ENCODE measurements around the gene PAAF1. TPM values are rescaled to one million over a fixed set of nuclear protein-coding genes. Genes with fewer than 3 reads are reported as not detected.

PAAF1 gene
- total and polyA plus RNA-seq, 2 of the 13 experiments (the other 11 are each of a cell fraction or from before 2014, with no cell fraction given), result 13.5 to 28.8 TPM

DNA sequence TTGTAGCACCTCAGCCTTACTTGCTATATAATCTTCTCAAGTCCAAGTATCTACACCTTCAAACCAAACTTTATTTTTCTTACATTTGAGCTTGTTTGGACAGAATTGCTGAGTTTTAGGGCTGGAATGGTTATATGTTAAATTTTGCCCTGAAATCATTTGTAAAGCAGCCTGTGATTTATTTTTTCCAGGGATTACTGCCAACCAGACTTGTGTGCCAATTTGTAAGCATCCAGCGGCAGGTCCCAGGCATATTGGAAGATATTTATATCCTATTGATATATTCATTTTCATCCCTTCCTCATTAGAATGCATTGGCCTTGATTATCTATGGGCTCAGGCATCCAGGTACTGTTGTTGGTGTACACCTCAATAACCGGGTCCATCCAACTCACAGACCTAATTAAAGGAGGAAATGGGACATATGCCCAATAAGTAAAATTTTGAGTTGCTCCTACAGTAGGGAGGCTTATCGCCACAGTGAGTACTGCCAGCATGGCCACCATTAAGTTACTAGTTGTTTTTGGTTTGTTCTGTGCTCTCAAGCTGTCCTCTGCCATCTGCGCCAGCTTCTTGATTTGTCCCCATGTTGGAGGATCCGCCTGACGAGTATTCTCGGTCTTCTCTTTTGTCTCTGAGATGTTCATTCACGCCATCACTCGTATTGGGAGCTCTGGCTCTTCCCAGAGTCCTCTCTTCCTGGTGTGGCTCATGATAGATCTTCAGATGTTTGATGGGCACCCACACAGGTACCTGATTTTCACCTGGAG lies 64.2 kb downstream of the PAAF1 start:
- DNase-seq (ENCODE audit: low spot score), result no peak
- no peak overlapping the region for H3K4me3 ChIP-seq (replicated peaks in 1 of 3; ENCODE audit: insufficient read depth in 1 of 3, low read depth in 2 of 3, low read length in 3 of 3)
- no TSS peak for BruUV-seq (replicated peaks)
- H3K27ac ChIP-seq (ENCODE audit: extremely low read length, insufficient read depth, low read length), result no peak overlapping the region
- ATAC-seq, result no peak
- 0 out of 2 replicates have a peak, but pooled peaks cover 7% of the 10 kb centered on the region for H3K4me1 ChIP-seq (ENCODE audit: insufficient read depth, low read length)
- in situ Hi-C loops (cut with HindIII; ENCODE audit: extremely low pct_ligation_motif_present, low pct_unique_long_range_greater_than_20kb), result no loop called here
- no peak overlapping the region for H3K4me2 ChIP-seq (ENCODE audit: low read depth, low read length)
- FAIRE-seq, result no peak
- H4K20me1 ChIP-seq (ENCODE audit: insufficient read depth, low read length), result no peaks in the 10 kb centered on the region
- H2AFZ ChIP-seq (ENCODE audit: low read length), result no peak overlapping the region
- no peaks in the 10 kb centered on the region for H3K9me3 ChIP-seq (ENCODE audit: low read length)
- no peak overlapping the region for H3K9ac ChIP-seq (ENCODE audit: insufficient read depth, low read depth, low read length)
- no peaks in the 10 kb centered on the region for H3K36me3 ChIP-seq (replicated peaks in 1 of 2; ENCODE audit: control insufficient read depth in 1 of 2, insufficient read depth in 2 of 2, low read length in 2 of 2)
- no peaks in the 10 kb centered on the region for H3K27me3 ChIP-seq (ENCODE audit: control insufficient read depth in 1 of 2, insufficient read depth in 2 of 2, low read length in 2 of 2)
- POLR2A ChIA-PET, result no interaction called here
- CTCF ChIA-PET (ENCODE audit: low intra/inter-chr PET ratio, low total read pairs), result no interaction called here
- H3K79me2 ChIP-seq (ENCODE audit: insufficient read depth, low read length), result no peaks in the 10 kb centered on the region
- intact Hi-C loops (cut with micrococcal nuclease; ENCODE audit: unreplicated experiment), result no loop called here
- 95% methylated on average over 9 of the region's 9 CpGs for WGBS (ENCODE audit: low lambda C conversion rate)
- TF ChIP-seq ZNF816 (CRISPR knock-in tag; IDR thresholded peaks at IDR 0.05; ENCODE audit: borderline replicate concordance), result no peak
- no peak for TF ChIP-seq ESRRA (CRISPR knock-in tag; IDR thresholded peaks at IDR 0.05; ENCODE audit: low read depth)
- no peak for TF ChIP-seq ZBTB21 (CRISPR knock-in tag; IDR thresholded peaks at IDR 0.05)
- no peak for TF ChIP-seq ZSCAN20 (CRISPR knock-in tag; IDR thresholded peaks at IDR 0.05; ENCODE audit: borderline replicate concordance)
- TF ChIP-seq ZSCAN29 (CRISPR knock-in tag; conservative IDR thresholded peaks at IDR 0.05), result no peak
- no peak for TF ChIP-seq ZNF713 (CRISPR knock-in tag; IDR thresholded peaks at IDR 0.05)
- no peak for TF ChIP-seq XRCC5 (optimal IDR thresholded peaks at IDR 0.05; ENCODE audit: low read length)
- TF ChIP-seq SMAD1 (CRISPR knock-in tag; IDR thresholded peaks at IDR 0.05; ENCODE audit: borderline replicate concordance, low read depth), result no peak
- TF ChIP-seq, protein P1, sequence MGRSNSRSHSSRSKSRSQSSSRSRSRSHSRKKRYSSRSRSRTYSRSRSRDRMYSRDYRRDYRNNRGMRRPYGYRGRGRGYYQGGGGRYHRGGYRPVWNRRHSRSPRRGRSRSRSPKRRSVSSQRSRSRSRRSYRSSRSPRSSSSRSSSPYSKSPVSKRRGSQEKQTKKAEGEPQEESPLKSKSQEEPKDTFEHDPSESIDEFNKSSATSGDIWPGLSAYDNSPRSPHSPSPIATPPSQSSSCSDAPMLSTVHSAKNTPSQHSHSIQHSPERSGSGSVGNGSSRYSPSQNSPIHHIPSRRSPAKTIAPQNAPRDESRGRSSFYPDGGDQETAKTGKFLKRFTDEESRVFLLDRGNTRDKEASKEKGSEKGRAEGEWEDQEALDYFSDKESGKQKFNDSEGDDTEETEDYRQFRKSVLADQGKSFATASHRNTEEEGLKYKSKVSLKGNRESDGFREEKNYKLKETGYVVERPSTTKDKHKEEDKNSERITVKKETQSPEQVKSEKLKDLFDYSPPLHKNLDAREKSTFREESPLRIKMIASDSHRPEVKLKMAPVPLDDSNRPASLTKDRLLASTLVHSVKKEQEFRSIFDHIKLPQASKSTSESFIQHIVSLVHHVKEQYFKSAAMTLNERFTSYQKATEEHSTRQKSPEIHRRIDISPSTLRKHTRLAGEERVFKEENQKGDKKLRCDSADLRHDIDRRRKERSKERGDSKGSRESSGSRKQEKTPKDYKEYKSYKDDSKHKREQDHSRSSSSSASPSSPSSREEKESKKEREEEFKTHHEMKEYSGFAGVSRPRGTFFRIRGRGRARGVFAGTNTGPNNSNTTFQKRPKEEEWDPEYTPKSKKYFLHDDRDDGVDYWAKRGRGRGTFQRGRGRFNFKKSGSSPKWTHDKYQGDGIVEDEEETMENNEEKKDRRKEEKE (IDR thresholded peaks at IDR 0.05), result no peak
- TF ChIP-seq GATAD2A (CRISPR knock-in tag; IDR thresholded peaks at IDR 0.05), result no peak
- TF ChIP-seq ARNT (IDR thresholded peaks at IDR 0.05), result no peak
- no peak for TF ChIP-seq REL (CRISPR knock-in tag; conservative IDR thresholded peaks at IDR 0.05)
- TF ChIP-seq, protein P2, sequence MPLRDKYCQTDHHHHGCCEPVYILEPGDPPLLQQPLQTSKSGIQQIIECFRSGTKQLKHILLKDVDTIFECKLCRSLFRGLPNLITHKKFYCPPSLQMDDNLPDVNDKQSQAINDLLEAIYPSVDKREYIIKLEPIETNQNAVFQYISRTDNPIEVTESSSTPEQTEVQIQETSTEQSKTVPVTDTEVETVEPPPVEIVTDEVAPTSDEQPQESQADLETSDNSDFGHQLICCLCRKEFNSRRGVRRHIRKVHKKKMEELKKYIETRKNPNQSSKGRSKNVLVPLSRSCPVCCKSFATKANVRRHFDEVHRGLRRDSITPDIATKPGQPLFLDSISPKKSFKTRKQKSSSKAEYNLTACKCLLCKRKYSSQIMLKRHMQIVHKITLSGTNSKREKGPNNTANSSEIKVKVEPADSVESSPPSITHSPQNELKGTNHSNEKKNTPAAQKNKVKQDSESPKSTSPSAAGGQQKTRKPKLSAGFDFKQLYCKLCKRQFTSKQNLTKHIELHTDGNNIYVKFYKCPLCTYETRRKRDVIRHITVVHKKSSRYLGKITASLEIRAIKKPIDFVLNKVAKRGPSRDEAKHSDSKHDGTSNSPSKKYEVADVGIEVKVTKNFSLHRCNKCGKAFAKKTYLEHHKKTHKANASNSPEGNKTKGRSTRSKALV (CRISPR knock-in tag; IDR thresholded peaks at IDR 0.05), result no peak
- TF ChIP-seq, protein P3, sequence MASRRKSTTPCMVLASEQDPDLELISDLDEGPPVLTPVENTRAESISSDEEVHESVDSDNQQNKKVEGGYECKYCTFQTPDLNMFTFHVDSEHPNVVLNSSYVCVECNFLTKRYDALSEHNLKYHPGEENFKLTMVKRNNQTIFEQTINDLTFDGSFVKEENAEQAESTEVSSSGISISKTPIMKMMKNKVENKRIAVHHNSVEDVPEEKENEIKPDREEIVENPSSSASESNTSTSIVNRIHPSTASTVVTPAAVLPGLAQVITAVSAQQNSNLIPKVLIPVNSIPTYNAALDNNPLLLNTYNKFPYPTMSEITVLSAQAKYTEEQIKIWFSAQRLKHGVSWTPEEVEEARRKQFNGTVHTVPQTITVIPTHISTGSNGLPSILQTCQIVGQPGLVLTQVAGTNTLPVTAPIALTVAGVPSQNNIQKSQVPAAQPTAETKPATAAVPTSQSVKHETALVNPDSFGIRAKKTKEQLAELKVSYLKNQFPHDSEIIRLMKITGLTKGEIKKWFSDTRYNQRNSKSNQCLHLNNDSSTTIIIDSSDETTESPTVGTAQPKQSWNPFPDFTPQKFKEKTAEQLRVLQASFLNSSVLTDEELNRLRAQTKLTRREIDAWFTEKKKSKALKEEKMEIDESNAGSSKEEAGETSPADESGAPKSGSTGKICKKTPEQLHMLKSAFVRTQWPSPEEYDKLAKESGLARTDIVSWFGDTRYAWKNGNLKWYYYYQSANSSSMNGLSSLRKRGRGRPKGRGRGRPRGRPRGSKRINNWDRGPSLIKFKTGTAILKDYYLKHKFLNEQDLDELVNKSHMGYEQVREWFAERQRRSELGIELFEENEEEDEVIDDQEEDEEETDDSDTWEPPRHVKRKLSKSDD (CRISPR knock-in tag; IDR thresholded peaks at IDR 0.05; ENCODE audit: low read depth), result no peak
